ENCODE data around the gene ANP32B.

DNA sequence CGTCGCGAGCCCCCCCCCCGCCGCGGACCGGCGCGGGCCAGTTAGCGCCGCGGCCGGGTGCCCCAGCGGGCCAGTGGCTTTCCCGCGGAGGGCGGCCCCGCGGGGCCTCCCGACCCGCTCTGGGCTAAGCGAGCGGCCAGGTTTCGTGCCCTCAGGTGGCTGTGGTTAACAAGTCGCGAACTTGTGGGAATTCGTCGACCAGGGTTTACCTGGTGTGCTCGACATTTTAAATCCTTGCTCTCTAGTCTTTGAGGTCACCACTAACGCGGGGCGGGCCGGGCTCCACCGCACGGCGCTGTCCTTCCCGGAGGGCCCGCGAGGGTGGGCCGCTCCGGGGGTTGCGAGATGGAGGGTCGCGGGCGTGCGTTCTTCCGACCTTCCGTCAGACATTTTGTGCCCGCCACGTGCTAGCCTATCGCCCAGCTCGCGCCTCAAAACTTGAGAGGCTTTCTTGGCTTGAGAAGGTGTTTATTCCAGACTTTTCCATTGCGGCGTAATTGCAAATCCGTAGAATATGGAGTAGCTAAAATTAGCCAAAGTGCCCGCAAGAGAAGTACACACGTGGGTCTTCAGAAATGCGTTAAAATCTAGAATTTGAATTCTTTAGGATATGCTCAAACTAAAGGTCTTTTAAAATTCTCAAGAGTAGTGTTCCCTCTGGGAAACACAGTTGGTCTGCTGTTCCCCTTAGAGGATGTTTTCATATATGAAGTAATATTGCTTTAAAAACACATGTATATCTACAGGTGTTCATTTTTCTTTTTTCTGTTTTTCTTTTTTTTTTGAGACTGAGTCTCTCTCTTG lies 2.1 kb downstream of the ANP32B start:
- TF ChIP-seq, protein P1, sequence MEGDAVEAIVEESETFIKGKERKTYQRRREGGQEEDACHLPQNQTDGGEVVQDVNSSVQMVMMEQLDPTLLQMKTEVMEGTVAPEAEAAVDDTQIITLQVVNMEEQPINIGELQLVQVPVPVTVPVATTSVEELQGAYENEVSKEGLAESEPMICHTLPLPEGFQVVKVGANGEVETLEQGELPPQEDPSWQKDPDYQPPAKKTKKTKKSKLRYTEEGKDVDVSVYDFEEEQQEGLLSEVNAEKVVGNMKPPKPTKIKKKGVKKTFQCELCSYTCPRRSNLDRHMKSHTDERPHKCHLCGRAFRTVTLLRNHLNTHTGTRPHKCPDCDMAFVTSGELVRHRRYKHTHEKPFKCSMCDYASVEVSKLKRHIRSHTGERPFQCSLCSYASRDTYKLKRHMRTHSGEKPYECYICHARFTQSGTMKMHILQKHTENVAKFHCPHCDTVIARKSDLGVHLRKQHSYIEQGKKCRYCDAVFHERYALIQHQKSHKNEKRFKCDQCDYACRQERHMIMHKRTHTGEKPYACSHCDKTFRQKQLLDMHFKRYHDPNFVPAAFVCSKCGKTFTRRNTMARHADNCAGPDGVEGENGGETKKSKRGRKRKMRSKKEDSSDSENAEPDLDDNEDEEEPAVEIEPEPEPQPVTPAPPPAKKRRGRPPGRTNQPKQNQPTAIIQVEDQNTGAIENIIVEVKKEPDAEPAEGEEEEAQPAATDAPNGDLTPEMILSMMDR (conservative IDR thresholded peaks at IDR 0.05; ENCODE audit: low read depth, low read length), result no peak
- TF ChIP-seq EZH2phosphoT487 (IDR thresholded peaks at IDR 0.05; ENCODE audit: borderline replicate concordance, low read length) (no peak; the same call in 1 of the 2 replicates), EZH2 (IDR thresholded peaks at IDR 0.05; ENCODE audit: low read length, unreplicated experiment) (no peak)
